Effector memory CD8-positive, alpha-beta T cell (primary cell): ENCODE results near the gene DBET.
"Not testable (repeated sequence)": the region's sequence is repeated elsewhere in the genome, so short reads cannot be mapped to it uniquely, and the experiment has no call there.

ENCODE experiments used
- ATAC-seq: fragments of 150-1000 bp; cut with Tn5 transposase; replicated peaks from 2 replicates; pipeline ENCODE4 v1.10.0; 2021; ENCODE audit warnings: mild to moderate bottlenecking, moderate library complexity
- DNase-seq, 3 experiments: peaks; one replicate each; pipeline ENCODE4 v3.0.0; 2021
- H3K27ac Mint-ChIP-seq, 2 donors: one replicate each; pipeline ENCODE4 v1.8.0; 2022; ENCODE audit warnings: mild to moderate bottlenecking in 2 of 2, mixed read lengths in 2 of 2, moderate library complexity in 2 of 2
- H3K27me3 Mint-ChIP-seq, 2 donors: one replicate each; pipeline ENCODE4 v1.8.0; 2022; ENCODE audit warnings: mixed read lengths in 2 of 2
- H3K36me3 Mint-ChIP-seq: one replicate; pipeline ENCODE4 v1.8.0; 2022; ENCODE audit warnings: mild to moderate bottlenecking, moderate library complexity, mixed read lengths; ENCODE audit not compliant: insufficient read depth
- H3K4me1 Mint-ChIP-seq, 2 donors: one replicate each; pipeline ENCODE4 v1.8.0; 2022; ENCODE audit warnings: low read depth in 2 of 2, mixed read lengths in 2 of 2
- H3K4me3 Mint-ChIP-seq, 2 donors: one replicate each; pipeline ENCODE4 v1.8.0; 2022; ENCODE audit warnings: mild to moderate bottlenecking in 2 of 2, mixed read lengths in 2 of 2, moderate library complexity in 2 of 2
- H3K9me3 Mint-ChIP-seq, 2 donors: one replicate each; pipeline ENCODE4 v1.8.0; 2022; ENCODE audit warnings: mixed read lengths in 2 of 2

DBET gene

DNA sequence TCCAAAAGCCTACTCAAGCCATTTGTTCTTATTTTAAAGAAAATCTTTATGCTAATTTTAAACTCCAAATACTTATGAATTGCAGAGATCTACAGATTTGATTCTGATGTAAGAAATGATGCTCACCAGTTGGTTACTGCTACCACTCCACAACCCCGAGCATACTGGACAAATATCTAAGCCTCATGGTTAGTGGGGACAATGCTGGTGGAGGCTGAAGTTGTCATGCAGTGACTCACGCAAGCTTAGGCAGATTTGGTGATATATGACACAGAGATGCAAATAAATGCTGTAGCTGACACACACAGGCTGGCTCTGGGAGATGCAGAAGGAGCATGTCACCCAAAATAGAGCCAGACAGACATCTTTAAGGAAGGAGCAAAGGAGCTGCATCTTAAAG, 35.3 kb downstream of the DBET start:
- H3K27me3 Mint-ChIP-seq, H3K27ac Mint-ChIP-seq, DNase-seq, H3K36me3 Mint-ChIP-seq, H3K9me3 Mint-ChIP-seq, H3K4me3 Mint-ChIP-seq, H3K4me1 Mint-ChIP-seq, ATAC-seq: not testable (repeated sequence)

DNA sequence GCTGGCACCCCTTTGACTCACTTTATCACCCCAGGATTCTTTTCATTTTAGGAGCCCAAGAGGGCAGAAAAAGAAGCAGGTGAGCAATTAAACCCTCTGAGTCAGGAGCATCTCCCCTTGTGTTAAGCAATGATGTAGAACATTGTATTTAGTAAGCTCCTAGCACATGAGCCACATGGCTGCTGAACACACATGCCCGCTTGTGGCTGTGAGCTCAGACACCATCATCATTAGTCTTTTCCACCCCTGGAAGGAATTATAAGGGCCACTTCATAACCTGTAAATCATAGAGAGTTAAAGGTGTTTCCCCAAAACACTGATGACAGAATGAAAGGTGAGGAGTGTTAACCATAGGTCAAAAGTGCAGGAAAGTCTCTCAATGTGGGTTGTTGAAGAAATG, 37.2 kb downstream of the DBET start:
- not testable (repeated sequence) for H3K4me3 Mint-ChIP-seq, ATAC-seq, H3K27ac Mint-ChIP-seq, H3K9me3 Mint-ChIP-seq, H3K27me3 Mint-ChIP-seq, H3K36me3 Mint-ChIP-seq, H3K4me1 Mint-ChIP-seq, DNase-seq

GRCh38 chr4:190106191-190106590, 41.9 kb downstream of the DBET start:
- not testable (repeated sequence) for ATAC-seq, H3K4me1 Mint-ChIP-seq, H3K27me3 Mint-ChIP-seq, H3K9me3 Mint-ChIP-seq, H3K4me3 Mint-ChIP-seq, H3K36me3 Mint-ChIP-seq, DNase-seq, H3K27ac Mint-ChIP-seq

DNA sequence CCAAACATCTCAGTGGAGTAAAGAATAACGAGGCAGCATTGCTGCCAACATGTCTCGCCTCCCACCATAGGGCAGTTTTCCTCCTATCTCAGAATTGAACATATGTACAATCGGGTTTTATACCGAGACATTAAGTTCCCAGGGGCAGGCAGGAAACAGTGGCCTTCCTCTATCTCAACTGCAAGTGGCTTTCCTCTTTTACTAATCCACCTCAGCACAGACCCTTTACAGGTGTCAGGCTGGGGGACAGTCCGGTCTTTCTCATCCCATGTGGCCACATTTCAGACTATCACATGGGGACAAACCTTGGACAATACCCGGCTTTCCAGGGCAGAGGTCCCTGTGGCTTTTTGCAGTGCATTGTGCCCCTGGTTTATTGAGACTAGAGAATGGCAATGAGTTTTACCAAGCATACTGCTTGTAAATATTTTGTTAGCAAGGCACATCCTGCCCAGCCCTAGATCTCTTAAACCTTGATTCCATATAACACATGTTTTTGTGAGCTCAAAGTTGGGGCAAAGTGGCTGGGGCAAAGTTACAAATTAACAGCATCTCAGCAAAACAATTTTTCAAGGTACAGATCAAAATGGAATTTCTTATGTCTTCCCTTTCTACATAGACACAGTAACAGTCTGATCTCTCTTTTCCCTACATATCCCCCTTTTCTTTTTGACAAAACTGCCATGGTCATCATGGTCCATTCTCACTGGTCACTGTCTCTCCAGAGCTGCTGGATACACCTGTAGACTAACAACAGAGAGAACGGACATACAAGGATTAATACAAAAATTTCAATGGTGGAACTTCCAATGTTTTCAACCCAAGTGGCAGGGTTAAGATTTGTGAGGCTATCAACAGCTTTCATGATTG, 42.5 kb downstream of the DBET start:
- not testable (repeated sequence) for H3K4me3 Mint-ChIP-seq, H3K36me3 Mint-ChIP-seq, H3K9me3 Mint-ChIP-seq, H3K27ac Mint-ChIP-seq, H3K27me3 Mint-ChIP-seq, H3K4me1 Mint-ChIP-seq, ATAC-seq
- DNase-seq = peak in 1 of 3 experiments; percentile 1

DNA sequence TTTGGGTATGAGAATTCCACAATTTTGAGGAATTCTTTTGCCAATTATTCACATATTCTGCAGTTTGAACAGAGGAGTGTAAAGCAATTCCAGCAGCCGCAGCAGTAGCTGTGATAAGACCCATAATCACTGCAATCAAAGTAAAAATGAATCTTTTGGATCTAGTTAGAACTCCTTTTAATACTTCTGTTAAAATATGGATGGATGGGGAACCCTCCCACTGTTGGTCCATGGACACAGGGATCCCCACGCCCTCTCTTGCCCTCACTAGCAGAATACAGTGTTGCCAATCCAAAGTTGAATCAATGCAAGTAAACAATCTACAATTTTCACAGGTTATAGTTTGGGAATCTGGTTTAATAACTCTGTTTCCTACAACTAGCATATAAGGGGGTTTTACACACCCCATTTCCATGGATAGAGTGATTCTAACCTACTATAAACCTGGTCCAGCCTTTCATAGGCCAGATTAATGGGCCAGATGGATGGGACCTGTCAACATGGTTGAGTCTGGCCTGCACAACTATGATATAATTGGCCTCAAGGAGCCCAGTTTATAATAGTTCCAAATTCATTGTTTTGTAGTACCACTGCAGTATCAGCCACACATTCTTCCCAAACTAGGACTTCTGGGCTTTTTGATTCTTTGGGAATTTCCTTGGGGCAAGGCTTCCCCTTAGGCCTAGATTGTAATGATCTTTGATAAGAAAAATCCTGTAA, 43.6 kb downstream of the DBET start:
- not testable (repeated sequence) for H3K4me1 Mint-ChIP-seq, H3K27ac Mint-ChIP-seq, ATAC-seq

GRCh38 chr4:190108756-190109155, 44.5 kb downstream of the DBET start:
- H3K9me3 Mint-ChIP-seq, H3K27me3 Mint-ChIP-seq: not testable (repeated sequence)

More for the DNA sequence above, 43.6 kb downstream of the DBET start:
- not testable (repeated sequence) for DNase-seq, H3K4me3 Mint-ChIP-seq, H3K9me3 Mint-ChIP-seq, H3K27me3 Mint-ChIP-seq, H3K36me3 Mint-ChIP-seq

DNA sequence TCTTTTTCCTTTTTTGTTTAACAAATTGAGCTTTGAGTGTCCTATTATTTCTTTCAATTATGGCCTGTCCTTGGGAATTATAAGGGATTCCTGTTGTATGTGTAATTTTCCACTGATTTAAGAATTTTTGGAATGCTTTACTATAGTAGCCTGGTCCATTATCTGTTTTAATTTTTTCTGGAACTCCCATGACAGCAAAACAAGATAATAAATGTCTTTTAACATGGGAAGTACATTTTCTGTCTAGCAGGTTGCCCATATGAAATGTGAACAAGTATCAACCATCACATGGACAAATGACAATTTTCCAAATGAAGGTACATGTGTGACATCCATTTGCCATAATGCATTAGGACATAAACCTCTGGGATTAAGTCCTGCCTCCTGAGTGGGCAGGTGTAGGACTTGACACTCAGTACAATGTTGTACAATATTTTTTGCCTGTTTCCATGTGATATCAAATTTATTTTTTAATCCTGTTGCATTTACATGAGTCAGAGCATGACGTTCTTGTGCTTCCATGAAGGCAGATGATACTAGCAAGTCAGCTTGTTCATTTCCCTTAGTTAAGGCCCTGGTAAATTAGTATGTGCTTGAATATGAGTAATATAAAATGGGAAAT, 45.2 kb downstream of the DBET start:
- H3K9me3 Mint-ChIP-seq, ATAC-seq, H3K27ac Mint-ChIP-seq, H3K36me3 Mint-ChIP-seq, H3K4me3 Mint-ChIP-seq, H3K27me3 Mint-ChIP-seq, H3K4me1 Mint-ChIP-seq, DNase-seq: not testable (repeated sequence)

More at GRCh38 chr4:190108756-190109155, 44.5 kb downstream of the DBET start:
- not testable (repeated sequence) for ATAC-seq, H3K36me3 Mint-ChIP-seq, H3K4me3 Mint-ChIP-seq, H3K27ac Mint-ChIP-seq, H3K4me1 Mint-ChIP-seq
- DNase-seq = peak in 1 of 3 experiments; percentile 2

GRCh38 chr4:190110033-190110432, 45.7 kb downstream of the DBET start:
- DNase-seq, H3K4me3 Mint-ChIP-seq, H3K27me3 Mint-ChIP-seq, H3K4me1 Mint-ChIP-seq, H3K36me3 Mint-ChIP-seq, ATAC-seq, H3K9me3 Mint-ChIP-seq, H3K27ac Mint-ChIP-seq: not testable (repeated sequence)

DNA sequence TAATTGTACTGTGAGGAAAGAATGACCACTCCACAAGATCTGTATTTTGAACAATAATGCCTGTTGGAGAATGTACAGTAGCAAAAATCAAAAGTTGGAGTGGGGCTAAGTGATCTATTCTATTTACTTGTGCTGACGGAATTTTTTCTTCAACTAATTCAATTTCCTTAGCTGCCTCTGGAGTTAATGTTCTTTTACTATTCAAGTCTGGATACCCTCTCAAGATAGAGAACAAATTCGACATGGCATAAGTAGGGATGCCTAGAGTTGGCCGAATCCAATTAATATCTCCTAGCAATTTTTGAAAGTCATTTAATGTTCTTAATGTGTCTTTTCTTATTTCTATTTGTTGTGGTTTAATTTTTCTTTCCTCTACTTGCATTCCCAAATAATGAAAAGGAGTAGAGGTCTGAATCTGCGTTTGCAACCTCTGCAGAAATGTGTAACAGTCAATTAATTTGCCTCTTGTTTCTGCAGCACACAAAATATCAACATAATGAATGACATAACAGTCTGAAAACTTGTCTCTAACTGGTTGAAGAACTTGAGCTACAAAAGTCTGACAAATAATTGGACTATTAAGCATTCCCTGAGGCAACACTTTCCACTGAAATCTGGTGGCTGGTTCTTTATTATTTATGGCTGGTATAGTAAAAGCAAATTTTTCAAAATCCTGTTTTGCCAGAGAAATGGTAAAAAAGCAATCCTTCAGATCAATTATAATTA, 46.4 kb downstream of the DBET start:
- H3K4me1 Mint-ChIP-seq, H3K4me3 Mint-ChIP-seq, H3K27ac Mint-ChIP-seq, H3K36me3 Mint-ChIP-seq, H3K9me3 Mint-ChIP-seq, DNase-seq, H3K27me3 Mint-ChIP-seq, ATAC-seq: not testable (repeated sequence)

GRCh38 chr4:190112879-190113278, 48.6 kb downstream of the DBET start:
- not testable (repeated sequence) for H3K9me3 Mint-ChIP-seq, ATAC-seq, H3K4me3 Mint-ChIP-seq, H3K27ac Mint-ChIP-seq, H3K36me3 Mint-ChIP-seq, H3K27me3 Mint-ChIP-seq, H3K4me1 Mint-ChIP-seq, DNase-seq

GRCh38 chr4:190114991-190115390, 50.7 kb downstream of the DBET start:
- not testable (repeated sequence) for H3K27ac Mint-ChIP-seq, H3K27me3 Mint-ChIP-seq, H3K9me3 Mint-ChIP-seq, DNase-seq, H3K36me3 Mint-ChIP-seq, ATAC-seq, H3K4me1 Mint-ChIP-seq, H3K4me3 Mint-ChIP-seq
